DMS 273 (cell line): Measurements from ENCODE around the gene MEGF11.

Experiments
- DNase-seq: peaks from one replicate; lab custom pipeline; 2025; ENCODE audit not compliant: unreplicated experiment; lab: John Stamatoyannopoulos, UW

The MEGF11 gene

GRCh38 chr15:66172324-66172980, 81.1 kb downstream of the MEGF11 start:
- peak; percentile 50 for DNase-seq

DNA sequence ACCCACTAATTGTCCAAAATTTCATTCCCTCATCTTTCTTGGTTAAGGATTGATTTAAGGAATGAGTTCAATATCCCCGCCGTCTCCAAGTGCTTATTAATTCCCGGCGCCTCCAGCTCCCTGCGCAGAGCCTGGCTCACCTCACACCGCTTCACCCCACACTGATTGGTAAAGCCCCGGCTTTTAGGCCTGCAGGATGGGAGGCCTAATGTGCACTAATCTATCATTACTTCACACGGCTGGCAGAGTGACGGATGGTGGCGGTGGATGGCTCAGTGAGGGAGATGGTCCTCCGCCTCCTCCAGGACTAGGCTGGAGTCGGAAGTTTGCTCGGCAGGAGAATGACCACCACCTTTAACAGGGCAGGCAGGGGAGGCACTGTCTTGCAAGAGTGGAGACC, 81.7 kb downstream of the MEGF11 start:
- DNase-seq, result no peak

DNA sequence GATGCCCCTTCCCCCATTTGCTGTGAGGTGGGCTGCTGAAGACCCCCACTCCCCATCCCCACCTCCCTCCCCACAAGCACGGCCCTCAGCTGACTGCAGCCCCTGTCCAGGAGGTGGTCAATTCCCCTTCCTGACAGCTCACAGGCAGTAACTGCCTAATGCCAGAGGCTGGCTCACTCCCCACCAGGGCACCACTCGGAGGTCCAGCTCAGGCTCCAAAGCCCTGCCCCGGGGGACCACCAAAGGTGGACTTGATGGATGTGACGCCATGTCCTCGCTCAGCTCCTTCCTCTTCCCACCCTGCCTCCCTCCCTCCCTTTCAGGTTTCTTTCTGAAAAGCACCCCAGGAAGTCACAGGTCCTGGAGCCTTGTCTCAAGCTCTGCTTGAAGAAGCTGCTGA, 82.8 kb downstream of the MEGF11 start:
- DNase-seq, result no peak

- peak; percentile 32 for DNase-seq
Observed at GRCh38 chr15:66170042-66170441, 83.5 kb downstream of the MEGF11 start.

GRCh38 chr15:66169625-66170024, 83.9 kb downstream of the MEGF11 start:
- no peak for DNase-seq

GRCh38 chr15:66169023-66169422, 84.5 kb downstream of the MEGF11 start:
- DNase-seq, result peak; percentile 83

DNA sequence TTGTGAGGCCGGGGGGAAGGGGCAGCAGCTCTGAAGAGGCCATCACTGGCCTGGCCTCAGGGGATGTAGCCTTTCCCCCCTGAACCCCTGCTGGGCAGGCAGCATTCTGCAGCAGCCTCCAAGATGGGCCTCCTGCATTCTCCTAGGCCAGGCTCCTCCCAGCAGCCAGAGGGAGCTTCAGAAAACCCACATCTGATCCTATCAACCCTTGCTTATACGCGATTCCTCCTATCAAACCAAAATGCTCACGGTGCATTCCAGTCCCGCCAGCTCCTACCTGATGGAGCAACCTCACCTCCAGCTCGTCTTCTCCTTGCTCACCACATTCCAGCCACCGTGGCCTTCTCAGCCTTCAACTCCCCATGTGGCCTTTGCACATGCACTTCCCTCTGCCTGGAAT, 85.7 kb downstream of the MEGF11 start:
- DNase-seq, result no peak

GRCh38 chr15:66165856-66166255, 87.7 kb downstream of the MEGF11 start:
- DNase-seq, result peak; percentile 41

DNA sequence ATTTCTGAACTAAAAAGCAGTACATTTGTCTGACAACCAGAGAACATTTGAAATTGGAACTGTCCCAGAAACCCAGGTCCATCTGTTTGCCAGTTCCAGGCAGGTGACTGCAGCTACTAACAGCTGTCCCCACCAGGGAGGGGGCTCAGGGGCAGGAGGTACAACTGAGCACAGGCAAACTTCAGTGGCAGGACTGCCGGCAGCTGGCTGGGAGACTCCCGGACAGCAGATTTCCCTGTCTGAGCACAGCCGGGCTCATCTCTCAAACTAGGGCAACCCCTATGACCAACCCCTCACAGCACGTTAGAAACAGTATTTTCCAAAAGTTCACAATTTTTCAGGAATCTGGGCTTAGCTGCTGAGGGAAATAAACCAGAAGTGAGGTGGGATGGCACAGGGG, 88.8 kb downstream of the MEGF11 start:
- peak; percentile 81 for DNase-seq

DNA sequence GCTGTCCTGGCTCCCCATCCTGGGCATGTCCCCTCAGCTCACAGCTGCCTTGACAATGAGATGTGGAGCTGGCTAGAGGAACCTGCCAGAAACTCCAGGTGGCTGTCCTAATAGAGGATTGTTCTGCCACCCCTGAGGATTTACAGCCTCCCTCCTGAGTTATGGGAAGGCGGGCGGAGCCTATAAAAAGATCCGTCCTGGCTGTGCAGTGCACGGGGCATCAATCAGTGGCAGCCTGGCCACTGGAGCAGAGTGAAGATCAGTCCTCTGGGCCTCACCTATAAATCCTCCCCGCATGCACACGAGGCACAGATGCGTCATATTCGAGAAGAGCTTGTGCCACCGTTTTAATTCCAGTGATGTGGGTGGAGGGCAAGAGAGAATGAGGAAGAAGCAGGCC, 90.0 kb downstream of the MEGF11 start:
- DNase-seq, result peak; percentile 38

- no peak for DNase-seq
Observed at GRCh38 chr15:66162286-66162685, 91.3 kb downstream of the MEGF11 start.

- DNase-seq, result no peak
Observed at GRCh38 chr15:66161575-66162118, 91.9 kb downstream of the MEGF11 start.

DNA sequence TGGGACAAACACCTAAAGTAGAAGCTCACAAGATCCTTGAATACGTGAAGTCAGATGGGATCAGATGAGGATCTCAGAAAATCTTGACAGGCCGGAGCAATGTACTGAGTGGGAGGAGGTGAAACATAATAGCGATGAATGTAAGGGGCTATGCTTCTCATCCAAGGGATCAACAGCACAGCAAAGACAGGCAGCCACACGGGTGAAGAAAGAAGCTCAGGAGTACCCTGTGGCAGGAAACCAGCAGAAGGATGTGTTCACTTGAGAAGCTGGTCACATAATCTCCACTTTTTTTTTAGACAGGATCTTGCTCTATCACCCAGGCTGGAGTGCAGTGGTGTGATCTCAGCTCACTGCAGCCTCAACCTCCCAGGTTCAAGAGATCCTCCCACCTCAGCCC, 92.4 kb downstream of the MEGF11 start:
- DNase-seq, result no peak

DNA sequence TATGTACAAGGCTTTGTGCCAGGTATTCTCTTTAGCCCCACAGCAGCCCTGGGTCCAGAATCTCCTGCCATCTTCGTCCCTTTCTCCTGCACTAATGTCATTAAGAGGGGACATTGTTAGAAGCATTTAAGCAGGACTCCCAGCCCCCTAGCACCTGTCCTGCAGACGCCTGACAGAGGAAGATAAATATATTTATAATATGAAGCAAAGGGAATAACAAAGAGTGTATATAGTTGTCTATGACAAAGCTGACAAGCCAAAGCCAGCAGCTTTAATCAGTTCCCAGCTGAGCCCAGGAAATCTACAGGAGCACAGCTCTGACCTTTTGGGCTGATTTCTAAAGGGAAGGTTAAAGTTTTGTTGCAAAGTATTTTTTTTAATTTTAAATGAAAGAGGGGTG, 96.0 kb downstream of the MEGF11 start:
- DNase-seq, result no peak

GRCh38 chr15:66156310-66156975, 97.1 kb downstream of the MEGF11 start:
- DNase-seq, result no peak

DNA sequence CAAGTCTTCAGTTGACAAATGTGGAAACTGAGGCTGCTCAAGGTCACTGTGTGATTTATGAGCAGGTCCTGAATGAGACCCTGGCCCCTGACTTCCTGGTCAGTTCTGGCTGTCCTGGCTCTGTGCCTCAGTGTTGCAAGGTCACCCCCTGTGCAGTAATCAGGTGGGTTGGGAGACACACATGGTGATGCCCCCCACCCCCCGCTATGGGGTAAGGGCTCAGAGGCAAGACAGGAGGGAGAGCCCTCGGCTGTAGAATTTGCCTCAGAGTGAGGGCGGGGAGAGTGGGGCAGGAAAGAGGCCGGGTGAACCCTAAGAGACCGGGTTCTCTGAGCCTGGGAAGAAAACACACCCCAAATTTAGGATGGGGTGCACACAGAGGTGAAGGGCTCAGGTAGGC, 98.5 kb downstream of the MEGF11 start:
- DNase-seq, result no peak

DNA sequence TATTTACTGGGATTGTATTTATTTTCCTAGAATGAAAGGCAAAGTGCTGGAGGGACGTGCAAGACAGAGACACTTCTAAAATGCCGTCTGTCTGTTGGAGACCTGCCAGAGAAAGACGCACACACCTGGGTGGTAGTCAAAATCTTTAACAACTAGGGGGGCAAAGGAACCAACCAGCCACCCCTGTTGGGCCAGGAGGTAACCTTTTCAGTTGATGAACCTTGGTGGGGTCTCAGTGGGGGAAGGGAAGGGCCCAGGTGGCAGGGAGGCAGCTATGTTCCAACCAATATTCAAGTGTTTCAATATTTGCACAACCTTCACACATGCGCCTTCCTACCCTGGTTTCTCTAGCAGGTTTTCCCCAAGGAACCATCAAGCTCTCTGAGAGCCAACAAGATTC, 99.0 kb downstream of the MEGF11 start:
- no peak for DNase-seq

DNA sequence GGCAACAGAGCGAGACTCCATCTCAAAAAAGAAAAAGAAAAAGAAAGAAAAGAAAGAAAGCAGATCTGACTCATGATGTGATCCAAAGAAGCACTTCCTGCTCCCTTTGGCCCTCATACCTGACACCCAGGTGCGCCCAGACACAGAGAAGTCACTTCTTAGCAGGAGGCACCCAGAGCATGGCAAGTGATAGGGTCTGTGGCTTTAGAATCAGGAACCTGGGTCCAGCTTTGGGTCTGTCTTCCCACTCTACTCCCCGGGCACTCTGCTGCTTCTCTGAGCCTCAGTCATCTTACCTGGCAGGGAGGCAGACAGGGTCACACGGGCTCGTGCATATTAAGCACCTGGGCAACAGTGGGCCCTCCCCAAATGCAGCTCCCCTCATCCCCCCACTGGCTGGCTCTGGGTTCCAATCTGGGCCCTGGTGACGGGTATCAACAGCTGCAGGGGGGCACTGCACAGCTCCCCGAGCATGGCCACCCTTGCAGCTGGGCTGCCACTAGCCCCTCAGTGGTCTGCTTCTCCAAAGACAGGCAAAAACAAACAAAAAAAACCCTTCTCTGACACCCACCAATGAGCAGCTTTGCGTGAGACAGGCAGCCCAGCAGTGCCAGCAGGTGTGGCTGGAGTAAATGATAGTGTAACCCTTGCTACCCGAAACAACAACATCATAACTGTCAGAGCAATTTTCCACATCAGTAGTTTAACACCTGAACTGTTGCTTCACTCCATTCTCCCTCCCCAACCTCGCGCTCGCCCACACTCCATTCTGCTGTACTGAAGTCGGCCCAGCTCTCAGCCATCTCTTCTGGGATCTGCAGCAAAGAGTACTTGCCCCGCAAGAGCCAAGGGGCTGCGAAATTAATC, 99.8 kb downstream of the MEGF11 start:
- peak; percentile 18 for DNase-seq

DNA sequence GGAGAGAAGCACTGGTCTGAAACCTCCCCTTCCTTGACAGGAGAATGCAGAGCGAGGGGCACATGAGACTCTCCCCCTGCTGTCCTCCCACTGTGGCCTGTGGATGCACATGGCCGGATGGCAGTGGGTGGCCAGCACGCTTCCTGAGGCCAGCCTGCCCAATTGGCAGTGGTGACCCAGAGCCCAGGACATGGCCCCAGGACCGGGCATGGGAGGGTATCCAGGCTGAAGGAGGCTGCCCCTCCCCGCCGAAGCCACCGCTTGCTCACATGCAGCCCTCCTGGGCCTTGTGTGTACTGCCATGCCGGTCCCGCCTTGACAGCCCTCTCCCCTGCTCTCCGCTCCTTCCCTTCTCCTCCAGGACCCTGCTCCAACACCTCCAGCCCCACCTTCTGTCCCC, 100.9 kb downstream of the MEGF11 start:
- no peak for DNase-seq

DNA sequence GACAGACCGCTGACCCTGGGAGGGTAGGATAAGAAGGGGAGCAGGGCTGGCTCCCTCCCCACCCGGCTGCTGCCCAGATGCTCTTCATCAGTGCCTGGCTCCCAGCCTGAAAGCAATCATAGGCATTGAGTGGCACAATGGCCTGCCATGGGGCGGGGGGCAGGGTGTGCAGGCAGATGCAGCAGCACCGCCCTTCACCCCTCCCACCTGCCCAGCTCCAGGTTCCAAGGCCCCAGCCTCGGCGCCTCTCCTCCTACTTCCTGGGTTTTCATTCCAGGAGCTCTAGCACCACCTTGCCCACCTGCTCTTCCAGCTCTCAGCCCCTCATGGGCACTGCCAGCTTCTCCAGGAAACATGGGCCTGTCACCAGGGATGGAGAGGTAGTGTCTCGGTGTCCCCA, 101.7 kb downstream of the MEGF11 start:
- DNase-seq, result peak; percentile 94

GRCh38 chr15:66149871-66150270, 103.7 kb downstream of the MEGF11 start:
- no peak for DNase-seq

GRCh38 chr15:66148187-66148586, 105.4 kb downstream of the MEGF11 start:
- no peak for DNase-seq
